Mammary epithelial cell (primary cell): Measurements from ENCODE around the gene PRDM8.

ENCODE experiments used
- EZH2 ChIP-seq: IDR thresholded peaks from 2 replicates; pipeline ENCODE4 v1.6.1; 2012; ENCODE audit warnings: low read length, inconsistent platforms, borderline replicate concordance
- TF ChIP-seq, protein P1 (sequence below), 2 donors: IDR thresholded peaks in 1 of 2; conservative IDR thresholded peaks in 1 of 2; 2 replicates each; pipeline ENCODE4 v1.5.1; 2011 to 2012; ENCODE audit warnings: inconsistent platforms in 2 of 2, low read length in 2 of 2, mild to moderate bottlenecking in 2 of 2, control low read depth in 1 of 2, low read depth in 1 of 2; ENCODE audit not compliant: insufficient read depth in 1 of 2; ENCODE audit errors: extremely low read depth in 1 of 2

DNA sequence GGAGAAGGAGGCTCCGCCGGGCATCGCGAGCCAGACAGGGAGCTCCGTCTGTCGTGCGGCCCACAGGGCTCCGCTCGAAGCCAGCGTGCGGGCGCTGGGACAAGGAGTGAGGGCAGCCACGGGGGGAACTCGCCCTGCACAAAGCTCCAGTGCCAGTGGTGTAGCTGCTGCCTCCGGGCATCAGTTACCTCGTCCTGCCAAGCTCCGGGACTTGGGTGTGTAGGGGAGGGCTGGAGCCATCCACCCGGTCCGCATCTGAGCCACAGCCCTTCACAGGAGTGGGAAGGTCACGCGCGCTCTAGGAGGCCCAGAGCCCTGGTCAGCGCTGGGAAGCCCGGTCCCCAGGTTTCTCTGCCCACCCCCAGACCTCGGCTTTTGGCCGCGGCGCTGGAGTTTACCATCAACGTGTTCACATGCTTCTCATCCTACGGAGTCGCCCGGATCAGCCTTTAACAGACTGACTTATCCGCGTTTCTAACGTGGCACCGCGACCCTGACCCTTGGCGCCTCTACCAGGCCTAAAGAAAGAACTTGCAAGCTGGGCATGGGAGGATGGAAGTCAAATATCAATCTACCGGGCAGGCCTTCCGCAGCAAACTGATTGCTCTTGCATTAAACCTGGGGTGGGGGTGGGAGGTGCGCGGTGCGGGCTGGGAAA is 8.4 kb upstream of the PRDM8 start:
- TF ChIP-seq, protein P1, sequence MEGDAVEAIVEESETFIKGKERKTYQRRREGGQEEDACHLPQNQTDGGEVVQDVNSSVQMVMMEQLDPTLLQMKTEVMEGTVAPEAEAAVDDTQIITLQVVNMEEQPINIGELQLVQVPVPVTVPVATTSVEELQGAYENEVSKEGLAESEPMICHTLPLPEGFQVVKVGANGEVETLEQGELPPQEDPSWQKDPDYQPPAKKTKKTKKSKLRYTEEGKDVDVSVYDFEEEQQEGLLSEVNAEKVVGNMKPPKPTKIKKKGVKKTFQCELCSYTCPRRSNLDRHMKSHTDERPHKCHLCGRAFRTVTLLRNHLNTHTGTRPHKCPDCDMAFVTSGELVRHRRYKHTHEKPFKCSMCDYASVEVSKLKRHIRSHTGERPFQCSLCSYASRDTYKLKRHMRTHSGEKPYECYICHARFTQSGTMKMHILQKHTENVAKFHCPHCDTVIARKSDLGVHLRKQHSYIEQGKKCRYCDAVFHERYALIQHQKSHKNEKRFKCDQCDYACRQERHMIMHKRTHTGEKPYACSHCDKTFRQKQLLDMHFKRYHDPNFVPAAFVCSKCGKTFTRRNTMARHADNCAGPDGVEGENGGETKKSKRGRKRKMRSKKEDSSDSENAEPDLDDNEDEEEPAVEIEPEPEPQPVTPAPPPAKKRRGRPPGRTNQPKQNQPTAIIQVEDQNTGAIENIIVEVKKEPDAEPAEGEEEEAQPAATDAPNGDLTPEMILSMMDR (conservative IDR thresholded peaks at IDR 0.05 in 1 of 2, IDR thresholded peaks at IDR 0.05 in 1 of 2; ENCODE audit: extremely low read depth in 1 of 2, insufficient read depth in 1 of 2, low read depth in 1 of 2, low read length in 2 of 2) = no peak
- no peak for TF ChIP-seq EZH2
